HG03575 (cell line): ENCODE measurements around the gene JAM2.

Experiments used
- ATAC-seq: cut with Tn5 transposase; IDR thresholded peaks from one replicate; pipeline ENCODE4 v1.9.1; 2021; ENCODE audit not compliant: unreplicated experiment, insufficient number of reproducible peaks, low FRiP score; ENCODE audit errors: extremely low read depth

Gene JAM2

DNA sequence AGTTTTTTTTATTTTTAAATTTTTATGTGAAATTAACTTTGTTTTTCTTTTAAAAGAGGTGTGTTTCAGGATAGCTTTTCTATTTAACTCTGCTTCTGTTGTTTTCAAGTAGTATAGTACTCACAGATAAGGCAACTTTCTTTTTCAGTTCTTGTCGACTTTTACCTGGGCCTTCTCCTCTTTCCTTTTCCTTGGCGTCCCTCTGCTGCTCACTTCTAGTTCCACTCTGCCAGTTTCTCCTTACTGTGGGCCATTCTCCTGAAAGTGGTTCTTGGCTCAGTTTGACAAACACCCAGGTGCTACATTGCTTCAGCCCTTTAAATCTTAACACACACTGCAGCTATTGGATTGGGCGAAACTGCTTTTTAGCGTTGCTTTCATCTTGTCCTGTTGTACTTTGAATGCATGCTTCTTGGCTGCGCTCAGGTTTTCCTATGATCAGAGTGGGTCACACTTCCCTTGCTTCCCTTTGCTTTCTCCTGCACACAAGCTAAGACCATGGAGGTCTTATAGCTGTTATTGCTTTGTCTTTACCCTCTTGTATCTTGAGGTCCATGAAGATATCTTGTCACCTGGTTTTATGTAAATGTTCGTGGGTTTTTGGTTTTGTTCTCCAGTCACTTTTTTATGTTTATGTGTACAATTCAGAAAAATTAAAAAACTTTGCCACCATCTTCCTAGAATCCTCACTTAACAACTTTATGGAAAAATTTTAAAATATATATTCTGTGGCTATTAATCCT is 117.3 kb downstream of the JAM2 start:
- no peak for ATAC-seq

DNA sequence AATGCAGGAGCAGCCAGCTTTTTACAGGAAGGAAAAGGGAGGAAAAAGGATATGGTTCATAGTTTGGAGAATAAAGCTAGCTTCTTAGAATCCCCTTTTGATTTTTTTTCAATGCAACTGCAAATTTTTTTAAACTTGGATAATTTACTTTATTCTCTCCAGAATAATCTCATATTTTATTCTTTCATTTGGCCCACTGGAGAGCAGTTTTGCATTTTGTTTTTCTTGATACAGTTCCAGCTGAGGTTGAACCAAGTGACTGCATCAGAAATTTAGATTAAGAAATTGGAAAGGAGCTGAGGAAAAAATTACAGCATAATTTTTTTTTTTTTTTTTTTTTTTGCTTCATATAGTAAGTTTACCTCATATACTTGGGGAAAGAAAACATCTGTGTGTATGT is 118.5 kb downstream of the JAM2 start:
- ATAC-seq, result no peak

DNA sequence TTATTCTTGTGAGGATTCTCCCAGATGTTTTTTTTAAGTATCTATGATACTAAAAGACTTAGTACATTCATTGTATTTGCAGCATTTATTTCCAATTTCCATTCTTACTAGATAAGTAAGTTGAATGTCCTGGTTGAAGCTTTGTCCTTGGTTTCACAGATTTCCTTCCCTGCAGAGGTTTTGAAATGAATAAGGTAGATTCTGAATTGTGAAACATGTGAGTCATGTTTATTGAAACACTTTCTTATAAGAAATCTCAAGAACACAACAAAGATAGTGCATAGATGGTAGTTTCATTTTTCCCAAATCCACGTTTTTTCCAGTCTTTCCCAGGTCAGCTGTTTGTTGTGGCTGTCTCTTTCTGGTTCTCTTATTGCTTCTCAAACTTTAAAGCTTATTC is 120.5 kb downstream of the JAM2 start:
- ATAC-seq, result no peak

- no peak for ATAC-seq
Measured at GRCh38 chr21:25760061-25760460, 121.0 kb downstream of the JAM2 start.

GRCh38 chr21:25760677-25761076 is 121.6 kb downstream of the JAM2 start:
- no peak for ATAC-seq

- ATAC-seq, result no peak
Measured at GRCh38 chr21:25764065-25764464, 125.0 kb downstream of the JAM2 start.
